Measurements from ENCODE around the gene COL25A1. TPM values are rescaled to one million over a fixed set of nuclear protein-coding genes. Genes with fewer than 3 reads are reported as not detected.

COL25A1 gene
- total and polyA plus RNA-seq, 2 donors (not counting 3 experiments of a cell fraction or from before 2014, with no cell fraction given), result 0.21 to 3.5 TPM

- Histone ChIP-seq H3K27ac (ENCODE audit: insufficient read depth, low read depth, low read length) (no peak overlapping the region), H3K9me3 (replicated peaks; ENCODE audit: control insufficient read depth, insufficient read depth, low read length) (no peaks in the 10 kb centered on the region), H3K9ac (replicated peaks; ENCODE audit: extremely low read depth, insufficient read depth, low read length) (no peak overlapping the region), H3K9me1 (replicated peaks; ENCODE audit: control insufficient read depth, extremely low read depth, insufficient read depth, low read length) (no peaks in the 10 kb centered on the region), H3K27me3 (ENCODE audit: control insufficient read depth in 2 of 2, insufficient read depth in 2 of 2, low read length in 2 of 2) (no peaks in the 10 kb centered on the region), H3K79me2 (ENCODE audit: control insufficient read depth, insufficient read depth, low read length) (no peaks in the 10 kb centered on the region), H3K4me1 (ENCODE audit: control insufficient read depth, extremely low read depth, insufficient read depth, low read length) (no peaks in the 10 kb centered on the region), H3K36me3 (ENCODE audit: control insufficient read depth in 2 of 2, extremely low read depth in 1 of 2, insufficient read depth in 2 of 2, low read length in 2 of 2) (no peaks in the 10 kb centered on the region), H3K4me3 (replicated peaks in 1 of 3; ENCODE audit: insufficient read depth in 1 of 3, low read depth in 1 of 3, low read length in 3 of 3) (no peak overlapping the region), H4K20me1 (replicated peaks; ENCODE audit: control insufficient read depth, extremely low read depth, insufficient read depth, low read length) (no peaks in the 10 kb centered on the region), H2AFZ (ENCODE audit: low read depth, low read length) (no peak overlapping the region), H3K4me2 (ENCODE audit: insufficient read depth, low read length) (no peak overlapping the region)
- dilution Hi-C loops (cut with MboI; ENCODE audit: extremely low pct_ligation_motif_present, low sequenced_read_pairs), result no loop called here
- TF ChIP-seq EZH2 (IDR thresholded peaks at IDR 0.05; ENCODE audit: borderline replicate concordance, low read depth, low read length, severe bottlenecking) (no peak), MYC (IDR thresholded peaks at IDR 0.05; ENCODE audit: low read depth, low read length) (no peak), JUN (IDR thresholded peaks at IDR 0.05; ENCODE audit: borderline replicate concordance, insufficient read depth, insufficient read length, low read depth) (no peak), GATA2 (IDR thresholded peaks at IDR 0.05; ENCODE audit: insufficient read depth, insufficient read length, low read depth, low read length) (no peak), POLR2A (IDR thresholded peaks at IDR 0.05; ENCODE audit: low read depth, low read length) (no peak), FOS (IDR thresholded peaks at IDR 0.05; ENCODE audit: borderline replicate concordance, insufficient read depth, low read length) (no peak), POLR2AphosphoS5 (IDR thresholded peaks at IDR 0.05; ENCODE audit: insufficient read depth, low read depth, low read length) (no peak)
- TF ChIP-seq, protein P1, sequence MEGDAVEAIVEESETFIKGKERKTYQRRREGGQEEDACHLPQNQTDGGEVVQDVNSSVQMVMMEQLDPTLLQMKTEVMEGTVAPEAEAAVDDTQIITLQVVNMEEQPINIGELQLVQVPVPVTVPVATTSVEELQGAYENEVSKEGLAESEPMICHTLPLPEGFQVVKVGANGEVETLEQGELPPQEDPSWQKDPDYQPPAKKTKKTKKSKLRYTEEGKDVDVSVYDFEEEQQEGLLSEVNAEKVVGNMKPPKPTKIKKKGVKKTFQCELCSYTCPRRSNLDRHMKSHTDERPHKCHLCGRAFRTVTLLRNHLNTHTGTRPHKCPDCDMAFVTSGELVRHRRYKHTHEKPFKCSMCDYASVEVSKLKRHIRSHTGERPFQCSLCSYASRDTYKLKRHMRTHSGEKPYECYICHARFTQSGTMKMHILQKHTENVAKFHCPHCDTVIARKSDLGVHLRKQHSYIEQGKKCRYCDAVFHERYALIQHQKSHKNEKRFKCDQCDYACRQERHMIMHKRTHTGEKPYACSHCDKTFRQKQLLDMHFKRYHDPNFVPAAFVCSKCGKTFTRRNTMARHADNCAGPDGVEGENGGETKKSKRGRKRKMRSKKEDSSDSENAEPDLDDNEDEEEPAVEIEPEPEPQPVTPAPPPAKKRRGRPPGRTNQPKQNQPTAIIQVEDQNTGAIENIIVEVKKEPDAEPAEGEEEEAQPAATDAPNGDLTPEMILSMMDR (IDR thresholded peaks at IDR 0.05; ENCODE audit: extremely low read depth in 1 of 2, insufficient read depth in 1 of 2, low read depth in 1 of 2, low read length in 2 of 2), result no peak
- TF ChIP-seq, protein P2, sequence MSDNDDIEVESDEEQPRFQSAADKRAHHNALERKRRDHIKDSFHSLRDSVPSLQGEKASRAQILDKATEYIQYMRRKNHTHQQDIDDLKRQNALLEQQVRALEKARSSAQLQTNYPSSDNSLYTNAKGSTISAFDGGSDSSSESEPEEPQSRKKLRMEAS (IDR thresholded peaks at IDR 0.05; ENCODE audit: insufficient read depth, insufficient read length), result no peak
- no TSS peak for BruUV-seq (replicated peaks)
- ChIA-PET CTCF (interaction anchor here (0.6 kb wide), 1 partner anchor 1120 kb away, joined by 3 read pairs; no protein-coding TSS in a partner anchor), POLR2A (no interaction called here)
- no peak for FAIRE-seq
- intact Hi-C loops (cut with micrococcal nuclease), result no loop called here
- no peak for DNase-seq (ENCODE audit: low read depth, low spot score)
Measured at GRCh38 chr4:109119852-109120251, 182.6 kb downstream of the COL25A1 start.
